ENCODE data around the gene DENND1A. TPM values are rescaled to one million over a fixed set of nuclear protein-coding genes. Genes with fewer than 3 reads are reported as not detected.

Gene DENND1A
- polyA plus RNA-seq, 2 of the 4 experiments (the other 2 are of a cell fraction), result 15.1 to 21.9 TPM

GRCh38 chr9:123922431-123922830 is 7.5 kb downstream of the DENND1A start:
- H3K4me1 ChIP-seq, result peaks cover 51% of the 10 kb centered on the region
- FAIRE-seq, result no peak
- peak overlapping the region; percentile 59 for H3K4me2 ChIP-seq
- TF ChIP-seq ZNF302 (CRISPR knock-in tag; IDR thresholded peaks at IDR 0.05) (no peak), GATA3 (IDR thresholded peaks at IDR 0.05; ENCODE audit: borderline replicate concordance) (no peak), ZSCAN20 (CRISPR knock-in tag; IDR thresholded peaks at IDR 0.05) (no peak), ESRRA (IDR thresholded peaks at IDR 0.05; ENCODE audit: borderline replicate concordance, low read length) (no peak), FOSB (CRISPR knock-in tag; IDR thresholded peaks at IDR 0.05) (no peak), EHF (CRISPR knock-in tag; IDR thresholded peaks at IDR 0.05) (no peak), RNF2 (IDR thresholded peaks at IDR 0.05; ENCODE audit: borderline replicate concordance, low read depth) (no peak), CTCF (IDR thresholded peaks at IDR 0.05) (no peak), SMC3 (IDR thresholded peaks at IDR 0.05) (no peak; the same call in 2 of the 3 replicates), KDM5A (IDR thresholded peaks at IDR 0.05) (no peak), ATOH8 (CRISPR knock-in tag; IDR thresholded peaks at IDR 0.05; ENCODE audit: low read depth) (no peak), HDAC2 (IDR thresholded peaks at IDR 0.05) (no peak), HEYL (CRISPR knock-in tag; IDR thresholded peaks at IDR 0.05) (no peak), HOXA7 (CRISPR knock-in tag; IDR thresholded peaks at IDR 0.05) (no peak), NFE2L2 (conservative IDR thresholded peaks at IDR 0.05; ENCODE audit: low read length) (no peak), TFCP2L1 (CRISPR knock-in tag; IDR thresholded peaks at IDR 0.05) (no peak), HOXB5 (CRISPR knock-in tag; IDR thresholded peaks at IDR 0.05) (no peak)
- TF ChIP-seq, protein P1, sequence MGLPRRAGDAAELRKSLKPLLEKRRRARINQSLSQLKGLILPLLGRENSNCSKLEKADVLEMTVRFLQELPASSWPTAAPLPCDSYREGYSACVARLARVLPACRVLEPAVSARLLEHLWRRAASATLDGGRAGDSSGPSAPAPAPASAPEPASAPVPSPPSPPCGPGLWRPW (IDR thresholded peaks at IDR 0.05), result no peak
- POLR2A ChIA-PET, result no interaction called here
- DNase-seq (ENCODE audit: low read depth in 1 of 2, low spot score in 1 of 2), result no peak
- CTCF ChIA-PET, result no interaction called here
- H3K4me3 ChIP-seq, result no peak overlapping the region
- peak; percentile 34 to 68; a peak in 3 of 6 replicates for ATAC-seq
- peaks cover 7% of the 10 kb centered on the region; the same call in 2 of the 3 replicates for H3K9me3 ChIP-seq
- peak overlapping the region; percentile 44 to 76 for H3K27ac ChIP-seq
- 30% methylated on average over 3 of the region's 3 CpGs for WGBS (ENCODE audit: missing lambda C conversion rate)

DNA sequence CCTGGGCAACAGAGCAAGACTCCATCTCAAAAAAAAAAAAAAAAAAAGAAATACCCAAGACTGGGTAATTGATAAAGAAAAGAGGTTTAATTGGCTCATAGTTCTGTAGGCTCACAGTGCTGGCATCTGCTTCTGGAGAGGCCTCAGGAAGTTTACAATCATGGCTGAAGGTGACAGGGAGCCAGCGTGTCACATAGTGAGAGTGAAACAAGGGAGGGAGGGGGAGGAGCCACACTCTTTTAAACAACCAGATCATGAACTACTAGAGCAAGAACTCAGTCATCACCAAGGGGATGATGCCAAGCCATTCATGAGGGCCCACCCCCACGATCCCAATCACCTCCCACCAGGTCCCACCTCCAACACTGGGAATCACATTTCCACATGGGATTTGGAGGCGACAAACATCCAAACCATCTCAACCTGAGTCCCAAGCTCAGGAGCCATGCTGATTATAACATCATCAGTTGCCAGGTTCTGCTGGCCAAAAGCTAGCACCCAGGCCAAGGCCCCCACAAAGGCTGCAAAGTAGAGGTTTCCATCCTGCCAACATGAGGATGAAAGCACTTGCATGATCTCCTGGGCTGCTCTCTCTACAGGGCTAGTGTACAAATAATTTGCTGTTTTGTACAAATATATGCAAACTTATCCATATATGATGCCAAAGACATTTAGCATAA is 15.3 kb downstream of the DENND1A start:
- WGBS (ENCODE audit: missing lambda C conversion rate), result 88% methylated on average over 3 of the region's 3 CpGs
- no peak for ATAC-seq
- no peaks in the 10 kb centered on the region for H3K9me3 ChIP-seq

More for the DNA sequence above, 15.3 kb downstream of the DENND1A start:
- DNase-seq (ENCODE audit: low read depth in 1 of 2, low spot score in 1 of 2) (no peak), FAIRE-seq (no peak)
- TF ChIP-seq SMC3 (IDR thresholded peaks at IDR 0.05) (no peak), KDM1A (IDR thresholded peaks at IDR 0.05; ENCODE audit: low read depth) (no peak), ZNF302 (CRISPR knock-in tag; IDR thresholded peaks at IDR 0.05) (no peak), POLR2AphosphoS2 (conservative IDR thresholded peaks at IDR 0.05; ENCODE audit: low read length) (no peak), ZSCAN20 (CRISPR knock-in tag; IDR thresholded peaks at IDR 0.05) (no peak)
- TF ChIP-seq, protein P1 (IDR thresholded peaks at IDR 0.05), result no peak
- TF ChIP-seq, protein P2, sequence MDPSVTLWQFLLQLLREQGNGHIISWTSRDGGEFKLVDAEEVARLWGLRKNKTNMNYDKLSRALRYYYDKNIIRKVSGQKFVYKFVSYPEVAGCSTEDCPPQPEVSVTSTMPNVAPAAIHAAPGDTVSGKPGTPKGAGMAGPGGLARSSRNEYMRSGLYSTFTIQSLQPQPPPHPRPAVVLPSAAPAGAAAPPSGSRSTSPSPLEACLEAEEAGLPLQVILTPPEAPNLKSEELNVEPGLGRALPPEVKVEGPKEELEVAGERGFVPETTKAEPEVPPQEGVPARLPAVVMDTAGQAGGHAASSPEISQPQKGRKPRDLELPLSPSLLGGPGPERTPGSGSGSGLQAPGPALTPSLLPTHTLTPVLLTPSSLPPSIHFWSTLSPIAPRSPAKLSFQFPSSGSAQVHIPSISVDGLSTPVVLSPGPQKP (IDR thresholded peaks at IDR 0.05; ENCODE audit: low read depth, low read length), result no peak
- ChIA-PET POLR2A (no interaction called here), CTCF (no interaction called here)
- H3K27ac ChIP-seq, result no peak overlapping the region
- H3K4me3 ChIP-seq, result no peak overlapping the region
- no peaks in the 10 kb centered on the region for H3K4me1 ChIP-seq
- no peak overlapping the region for H3K4me2 ChIP-seq
